Peyer's patch (tissue), 4 donors: Measurements from ENCODE around the gene WNT9B.

Experiments
- CTCF ChIP-seq, 6 experiments: fragments of 450-650 bp in 4 of 6; fragments of 200-600 bp in 2 of 6; sonication (generic) in 1 of 6; IDR thresholded peaks; one replicate each; pipeline ENCODE4 v1.5.1; 2017 to 2019; ENCODE audit warnings: antibody characterized with exemption in 6 of 6, mild to moderate bottlenecking in 3 of 6, moderate library complexity in 1 of 6
- POLR2A ChIP-seq, 2 donors: fragments of 450-650 bp; IDR thresholded peaks; one replicate each; pipeline ENCODE4 v1.5.1; 2017; ENCODE audit warnings: antibody characterized with exemption in 2 of 2, mild to moderate bottlenecking in 2 of 2, moderate library complexity in 2 of 2

GRCh38 chr17:46869296-46869695 lies 17.9 kb downstream of the WNT9B start:
- TF ChIP-seq POLR2A (IDR thresholded peaks at IDR 0.05) (no peak), CTCF (IDR thresholded peaks at IDR 0.05) (no peak)
